ENCODE data around the gene CDX4. TPM values are rescaled to one million over a fixed set of nuclear protein-coding genes. Genes with fewer than 3 reads are reported as not detected.

CDX4 gene
- total RNA-seq, 1 experiment from 2014 or later = 5.2 TPM

GRCh38 chrX:73468376-73468775 lies 21.5 kb downstream of the CDX4 start:
- TF ChIP-seq CTCF (conservative IDR thresholded peaks at IDR 0.05) = peak; percentile 39; the same call in 2 of the 3 replicates
- Histone ChIP-seq H2AFZ (ENCODE audit: low read length) (no peak overlapping the region), H3K4ac (ENCODE audit: low read depth, low read length) (no peak overlapping the region), H3K18ac (ENCODE audit: insufficient read length, low read depth, low read length) (no peak overlapping the region), H3K56ac (ENCODE audit: insufficient read length, low read depth, low read length) (no peak overlapping the region), H3K23me2 (ENCODE audit: insufficient read length, low read depth, low read length, poor library complexity, severe bottlenecking) (no peaks in the 10 kb centered on the region), H2BK20ac (ENCODE audit: low read depth, low read length, poor library complexity, severe bottlenecking) (no peak overlapping the region), H2BK12ac (ENCODE audit: insufficient read length, low read depth, low read length) (no peak overlapping the region), H3K27ac (ENCODE audit: insufficient read length, low read depth, low read length) (no peak overlapping the region), H3K23ac (ENCODE audit: insufficient read length, low read depth, low read length) (no peak overlapping the region), H2BK120ac (ENCODE audit: low read depth, low read length, poor library complexity, severe bottlenecking) (no peak overlapping the region), H3K79me1 (ENCODE audit: insufficient read depth, low read depth, low read length, poor library complexity, severe bottlenecking) (no peaks in the 10 kb centered on the region), H3K14ac (ENCODE audit: insufficient read depth, low read length) (no peak overlapping the region), H3K4me2 (ENCODE audit: insufficient read depth, insufficient read length, low read length) (no peak overlapping the region), H4K5ac (ENCODE audit: insufficient read length, low read depth, low read length) (no peak overlapping the region), H4K8ac (replicated peaks; ENCODE audit: insufficient read length, low read depth, low read length) (no peak overlapping the region), H3K79me2 (ENCODE audit: insufficient read depth, low read length) (no peaks in the 10 kb centered on the region), H4K20me1 (ENCODE audit: control insufficient read depth, insufficient read depth, insufficient read length) (no peaks in the 10 kb centered on the region), H3T11ph (ENCODE audit: low read length) (no peak overlapping the region), H2AK5ac (ENCODE audit: insufficient read length, low read length) (no peak overlapping the region), H3K9ac (ENCODE audit: extremely low read depth, insufficient read length, low read length) (no peak overlapping the region), H2BK5ac (ENCODE audit: insufficient read length, low read length) (no peak overlapping the region), H4K91ac (ENCODE audit: insufficient read length, low read depth, low read length) (no peak overlapping the region), H3K4me1 (ENCODE audit: insufficient read depth, low read length) (no peaks in the 10 kb centered on the region), H3K9me3 (ENCODE audit: control insufficient read depth, low read depth, low read length) (no peaks in the 10 kb centered on the region), H2BK15ac (ENCODE audit: low read depth, low read length) (no peak overlapping the region), H3K27me3 (ENCODE audit: insufficient read depth, low read length) (no peaks in the 10 kb centered on the region)
- Mint-ChIP-seq H3K27me3 (ENCODE audit: low read depth) (no peaks in the 10 kb centered on the region), H3K36me3 (ENCODE audit: insufficient read depth in 1 of 3, low read depth in 3 of 3) (no peaks in the 10 kb centered on the region), H3K4me1 (peaks cover 0 to 17% of the 10 kb centered on the region in 2 experiments; a peak in 2 of 4 replicates), H3K27ac (0 out of 7 replicates have a peak overlapping the region, but pooled peaks of 1 of the 3 experiments have one; percentile 16), H3K9me3 (0 out of 5 replicates have a peak, but pooled peaks cover 0 to 3% of the 10 kb centered on the region in 2 experiments), H3K4me3 (no peak overlapping the region)
- DNase-seq = no peak

All from H9 (cell line).